ENCODE data around the gene PLOD3.
"Not testable (repeated sequence)": the region's sequence is repeated elsewhere in the genome, so short reads cannot be mapped to it uniquely, and the experiment has no call there.

Gene PLOD3, protein sequence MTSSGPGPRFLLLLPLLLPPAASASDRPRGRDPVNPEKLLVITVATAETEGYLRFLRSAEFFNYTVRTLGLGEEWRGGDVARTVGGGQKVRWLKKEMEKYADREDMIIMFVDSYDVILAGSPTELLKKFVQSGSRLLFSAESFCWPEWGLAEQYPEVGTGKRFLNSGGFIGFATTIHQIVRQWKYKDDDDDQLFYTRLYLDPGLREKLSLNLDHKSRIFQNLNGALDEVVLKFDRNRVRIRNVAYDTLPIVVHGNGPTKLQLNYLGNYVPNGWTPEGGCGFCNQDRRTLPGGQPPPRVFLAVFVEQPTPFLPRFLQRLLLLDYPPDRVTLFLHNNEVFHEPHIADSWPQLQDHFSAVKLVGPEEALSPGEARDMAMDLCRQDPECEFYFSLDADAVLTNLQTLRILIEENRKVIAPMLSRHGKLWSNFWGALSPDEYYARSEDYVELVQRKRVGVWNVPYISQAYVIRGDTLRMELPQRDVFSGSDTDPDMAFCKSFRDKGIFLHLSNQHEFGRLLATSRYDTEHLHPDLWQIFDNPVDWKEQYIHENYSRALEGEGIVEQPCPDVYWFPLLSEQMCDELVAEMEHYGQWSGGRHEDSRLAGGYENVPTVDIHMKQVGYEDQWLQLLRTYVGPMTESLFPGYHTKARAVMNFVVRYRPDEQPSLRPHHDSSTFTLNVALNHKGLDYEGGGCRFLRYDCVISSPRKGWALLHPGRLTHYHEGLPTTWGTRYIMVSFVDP

DNA sequence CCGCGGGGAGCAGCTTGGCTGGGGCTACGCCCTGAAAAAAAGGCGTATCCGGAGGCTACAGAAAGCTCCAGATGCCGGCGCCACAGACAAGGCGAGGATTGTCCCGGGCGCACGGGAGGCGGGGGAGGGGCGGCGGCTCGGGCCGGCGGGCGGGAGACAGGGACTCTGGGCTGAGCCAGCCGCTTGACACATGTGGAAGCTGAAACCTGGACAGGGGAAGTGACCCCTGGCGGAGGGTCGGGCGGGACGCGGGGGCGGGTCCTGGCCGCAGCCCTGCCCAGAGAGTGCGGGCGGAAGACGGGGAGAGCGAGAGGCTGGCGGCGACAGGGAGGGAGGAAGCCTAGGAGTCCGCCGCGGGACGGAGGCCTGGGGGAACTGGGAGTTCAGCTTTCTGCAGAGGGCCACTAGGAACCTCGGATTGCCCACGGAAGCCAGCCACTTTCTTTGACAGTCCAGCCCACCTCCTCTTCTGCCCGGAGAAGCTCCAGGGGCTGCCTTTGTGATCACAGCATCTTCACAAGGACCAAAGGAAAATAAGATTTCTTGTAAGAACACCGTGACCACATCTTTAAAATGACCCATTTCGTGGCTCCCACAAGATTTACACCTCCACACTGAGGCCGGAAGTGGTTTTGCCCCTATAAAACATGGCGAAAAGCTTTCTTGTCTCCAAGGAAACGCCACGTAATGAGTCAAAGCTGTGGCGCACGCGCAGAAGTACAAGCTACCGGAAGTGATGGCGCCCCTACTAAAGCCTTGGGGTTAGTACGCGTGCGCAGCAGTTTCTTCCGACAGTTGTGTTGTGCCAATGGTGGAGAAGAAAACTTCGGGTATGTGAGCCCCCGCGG, at the start of gene PLOD3, which contains the start of gene ZNHIT1:
Gene PLOD3 (minus strand): TSS at position 194 of the 848 bp plus-strand sequence. CDS start 307 bp downstream, outside the sequence.
Gene ZNHIT1 (plus strand): TSS at position 778 of the 848 bp plus-strand sequence. CDS start 31 bp downstream, at position 809.
- H3K27ac ChIP-seq = peak within 1 kb of the TSS; percentile 84
- TF ChIP-seq, protein P1, sequence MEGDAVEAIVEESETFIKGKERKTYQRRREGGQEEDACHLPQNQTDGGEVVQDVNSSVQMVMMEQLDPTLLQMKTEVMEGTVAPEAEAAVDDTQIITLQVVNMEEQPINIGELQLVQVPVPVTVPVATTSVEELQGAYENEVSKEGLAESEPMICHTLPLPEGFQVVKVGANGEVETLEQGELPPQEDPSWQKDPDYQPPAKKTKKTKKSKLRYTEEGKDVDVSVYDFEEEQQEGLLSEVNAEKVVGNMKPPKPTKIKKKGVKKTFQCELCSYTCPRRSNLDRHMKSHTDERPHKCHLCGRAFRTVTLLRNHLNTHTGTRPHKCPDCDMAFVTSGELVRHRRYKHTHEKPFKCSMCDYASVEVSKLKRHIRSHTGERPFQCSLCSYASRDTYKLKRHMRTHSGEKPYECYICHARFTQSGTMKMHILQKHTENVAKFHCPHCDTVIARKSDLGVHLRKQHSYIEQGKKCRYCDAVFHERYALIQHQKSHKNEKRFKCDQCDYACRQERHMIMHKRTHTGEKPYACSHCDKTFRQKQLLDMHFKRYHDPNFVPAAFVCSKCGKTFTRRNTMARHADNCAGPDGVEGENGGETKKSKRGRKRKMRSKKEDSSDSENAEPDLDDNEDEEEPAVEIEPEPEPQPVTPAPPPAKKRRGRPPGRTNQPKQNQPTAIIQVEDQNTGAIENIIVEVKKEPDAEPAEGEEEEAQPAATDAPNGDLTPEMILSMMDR (conservative IDR thresholded peaks at IDR 0.05) = peak; percentile 31; the same call in 1 of the 2 replicates

GRCh38 chr7:101265622-101266516, 48.5 kb upstream of the PLOD3 start:
- TF ChIP-seq, protein P1 (conservative IDR thresholded peaks at IDR 0.05) = no peak
- no peak overlapping the region for H3K27ac ChIP-seq

- H3K27ac ChIP-seq = not testable (repeated sequence)
Measured at GRCh38 chr7:101264102-101264706, 46.8 kb upstream of the PLOD3 start.

- TF ChIP-seq, protein P1 (conservative IDR thresholded peaks at IDR 0.05) = no peak
- H3K27ac ChIP-seq = no peak overlapping the region
Measured at GRCh38 chr7:101258243-101258731, 40.9 kb upstream of the PLOD3 start.

- TF ChIP-seq, protein P1 (conservative IDR thresholded peaks at IDR 0.05) = no peak
- no peak overlapping the region for H3K27ac ChIP-seq
Measured at GRCh38 chr7:101255796-101256195, 38.4 kb upstream of the PLOD3 start.

DNA sequence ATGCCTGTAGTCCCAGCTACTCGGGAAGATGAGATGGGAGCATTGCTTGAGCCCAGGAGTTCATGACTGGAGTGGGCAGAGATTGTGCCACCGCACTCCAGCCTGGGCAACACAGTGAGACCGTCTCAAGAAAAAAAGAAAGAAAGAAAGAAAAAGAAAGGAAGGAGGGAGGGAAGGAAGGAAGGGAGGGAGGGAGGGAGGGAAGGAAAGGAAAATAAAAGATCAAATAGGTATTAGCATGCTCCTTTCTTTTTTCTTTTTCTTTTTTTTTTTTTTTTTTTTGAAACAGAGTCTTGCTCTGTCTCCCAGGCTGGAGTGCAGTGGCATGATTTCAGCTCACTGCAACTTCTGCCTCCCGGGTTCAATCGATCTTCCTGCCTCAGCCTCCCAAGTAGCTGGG, 35.8 kb upstream of the PLOD3 start:
- H3K27ac ChIP-seq = peak overlapping the region; percentile 79

- TF ChIP-seq, protein P1 (conservative IDR thresholded peaks at IDR 0.05) = no peak
- H3K27ac ChIP-seq = peak overlapping the region; percentile 79
Measured at GRCh38 chr7:101251871-101252659, 34.7 kb upstream of the PLOD3 start.
